Activated CD8-positive, alpha-beta memory T cell treated with anti-CD3 and anti-CD28 coated beads for 36 hours (primary cell): ENCODE data around the gene STXBP2. TPM values are rescaled to one million over a fixed set of nuclear protein-coding genes. Genes with fewer than 3 reads are reported as not detected.

Source experiments
- CTCF ChIA-PET: fragments of 350-600 bp; sonication (Branson Sonifier 250); formaldehyde crosslinking; loops from one replicate; lab custom pipeline; 2021; ENCODE audit warnings: antibody characterized with exemption; lab: Charles Lee
- POLR2A ChIA-PET: fragments of 350-600 bp; sonication (Branson Sonifier 250); formaldehyde crosslinking; loops from one replicate; lab custom pipeline; 2021; ENCODE audit warnings: antibody characterized with exemption; lab: Charles Lee
- total RNA-seq, 2 experiments: library from RNA; stranded (reverse); gene quantifications; one replicate each; pipeline ENCODE4 v1.2.3, GENCODE V29; 2021

STXBP2 gene
- total RNA-seq, 2 experiments from 2014 or later: 69.2 to 73.5 TPM

DNA sequence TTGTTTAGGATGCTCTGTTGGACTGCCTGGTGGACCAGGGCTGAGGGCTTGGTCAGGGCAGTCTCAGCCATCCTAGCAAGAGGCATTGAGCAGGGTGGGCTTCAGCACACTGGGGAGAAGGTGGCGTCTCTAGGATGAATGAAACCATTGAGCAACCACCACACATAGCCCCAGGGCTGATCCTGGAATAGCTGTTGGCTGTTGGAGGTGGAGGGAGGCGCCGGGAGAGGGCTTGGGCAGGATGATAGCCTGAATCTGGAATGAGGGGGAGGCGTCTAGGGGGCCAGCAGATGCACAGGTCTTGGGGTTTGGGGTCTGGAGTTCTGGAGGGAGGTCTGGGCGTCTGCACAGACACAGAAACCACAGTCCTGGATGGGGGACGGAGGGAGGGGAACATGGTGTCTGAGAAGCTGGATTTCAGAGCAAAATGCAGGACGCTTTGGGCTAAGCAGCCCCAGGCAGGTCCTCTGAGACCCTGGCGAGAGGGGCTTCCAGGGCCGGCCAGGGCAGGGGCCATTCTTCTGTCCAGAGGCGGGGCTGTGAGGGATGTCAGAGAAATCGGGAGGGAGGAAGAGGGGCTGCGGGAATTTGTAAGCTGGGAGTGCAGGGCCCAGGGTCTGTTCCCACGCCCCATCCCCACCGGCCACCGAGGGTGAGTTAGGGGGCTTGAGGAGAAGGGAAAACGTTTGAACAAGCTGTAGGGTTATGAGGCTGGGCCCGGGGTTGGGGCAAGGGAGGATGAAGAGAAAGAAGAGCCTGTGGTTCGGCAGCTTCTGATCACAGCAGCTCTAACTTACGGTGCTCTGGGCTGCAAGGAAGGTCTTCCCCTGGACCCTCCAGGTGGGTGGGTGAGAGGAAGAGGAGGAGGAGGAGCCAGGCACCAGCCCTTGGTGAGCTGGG, 48.9 kb downstream of the STXBP2 start:
- ChIA-PET CTCF (interaction anchor here (1.2 to 1.3 kb wide), 2 partner anchors 33 to 106 kb away, joined by 3 read pairs; no protein-coding TSS in a partner anchor), POLR2A (interaction anchor here (0.5 kb wide), 1 partner anchor 56 kb away, joined by 6 read pairs; the partner anchor contains the start of genes PET100 and XAB2)

DNA sequence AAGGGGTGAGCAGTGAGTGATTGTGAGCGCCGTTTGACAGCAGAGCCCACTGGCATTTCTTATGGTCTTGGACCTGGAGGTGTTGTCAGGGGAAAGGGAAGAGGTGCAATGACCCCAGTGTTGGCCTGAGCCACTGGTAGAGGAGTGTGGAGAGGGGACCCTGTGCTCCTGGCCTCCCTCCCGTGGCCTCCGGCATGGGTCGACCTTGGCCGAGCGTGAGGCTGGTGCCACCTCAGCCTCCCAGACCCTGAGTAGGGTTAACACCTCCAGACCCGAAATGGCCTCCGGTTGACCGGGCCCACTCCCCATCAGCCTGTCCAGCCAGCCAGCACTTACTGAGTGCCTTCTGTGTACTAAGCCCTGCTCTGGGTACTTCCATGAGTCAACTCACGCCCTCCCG, 50.3 kb downstream of the STXBP2 start:
- POLR2A ChIA-PET: no interaction called here
- CTCF ChIA-PET: no interaction called here

DNA sequence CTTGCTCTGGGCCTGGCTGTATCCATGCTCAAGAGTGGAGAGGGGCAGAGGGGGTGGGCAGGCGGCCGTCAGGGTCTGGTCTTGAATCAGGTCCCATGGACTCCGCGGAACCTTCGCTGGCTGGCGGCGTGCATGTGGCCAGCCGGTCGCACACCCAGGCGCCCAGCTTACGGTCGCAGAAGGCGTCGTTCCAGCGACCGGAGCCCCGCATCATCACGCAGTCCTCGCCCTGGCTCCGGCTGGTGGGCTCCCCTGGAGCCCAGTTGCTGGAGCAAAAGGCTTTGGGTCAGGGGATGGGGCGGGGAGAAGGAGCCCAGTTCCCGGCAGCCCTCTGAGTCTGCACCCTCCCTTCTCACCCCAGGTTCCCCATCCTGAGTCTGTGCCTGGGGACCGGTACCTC, 52.3 kb downstream of the STXBP2 start:
- CTCF ChIA-PET: no interaction called here
- POLR2A ChIA-PET: no interaction called here

DNA sequence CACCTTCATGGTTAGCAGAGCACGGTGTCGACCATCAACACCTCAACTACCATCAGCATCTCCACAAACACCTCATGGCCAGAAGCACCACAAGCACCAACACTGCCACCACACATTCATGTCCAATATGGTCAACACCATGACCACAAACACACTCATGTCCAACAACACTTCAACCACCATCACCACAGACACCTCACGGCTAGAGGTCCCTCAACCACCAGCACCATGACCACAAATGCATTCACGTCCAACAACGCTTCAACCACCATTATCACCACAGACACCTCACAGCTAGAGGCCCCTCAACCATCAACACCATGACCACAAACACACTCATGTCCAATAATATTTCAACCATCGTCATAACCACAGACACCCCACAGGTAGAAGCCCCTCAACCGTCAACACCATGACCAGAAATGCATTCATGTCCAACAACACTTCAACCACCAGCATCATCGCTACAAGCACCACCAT, 53.9 kb downstream of the STXBP2 start:
- POLR2A ChIA-PET: no interaction called here

DNA sequence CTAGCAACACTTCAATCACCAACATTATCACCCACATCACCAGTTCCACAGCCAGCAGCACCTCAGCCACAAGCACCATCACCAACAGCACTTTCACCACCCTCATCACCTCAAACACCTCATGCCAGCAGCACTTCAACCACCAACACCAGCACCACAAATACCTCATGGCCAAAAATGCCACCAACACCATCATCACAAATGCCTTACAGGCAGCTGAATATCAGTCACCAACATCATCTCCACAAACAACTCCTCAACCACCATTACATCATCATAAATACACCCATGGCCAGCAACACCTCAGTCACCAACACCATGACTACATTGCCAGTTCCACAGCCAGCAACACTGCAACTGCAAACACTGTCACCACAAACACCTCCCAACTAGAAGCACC, 54.6 kb downstream of the STXBP2 start:
- CTCF ChIA-PET: interaction anchor here (0.9 kb wide), 1 partner anchor 11 kb away, joined by 3 read pairs; the partner anchor contains the start of gene TRAPPC5
- POLR2A ChIA-PET: no interaction called here

More for the DNA sequence above, 53.9 kb downstream of the STXBP2 start:
- CTCF ChIA-PET: interaction anchor here (0.9 kb wide), 1 partner anchor 10 kb away, joined by 3 read pairs; the partner anchor contains the start of gene TRAPPC5

DNA sequence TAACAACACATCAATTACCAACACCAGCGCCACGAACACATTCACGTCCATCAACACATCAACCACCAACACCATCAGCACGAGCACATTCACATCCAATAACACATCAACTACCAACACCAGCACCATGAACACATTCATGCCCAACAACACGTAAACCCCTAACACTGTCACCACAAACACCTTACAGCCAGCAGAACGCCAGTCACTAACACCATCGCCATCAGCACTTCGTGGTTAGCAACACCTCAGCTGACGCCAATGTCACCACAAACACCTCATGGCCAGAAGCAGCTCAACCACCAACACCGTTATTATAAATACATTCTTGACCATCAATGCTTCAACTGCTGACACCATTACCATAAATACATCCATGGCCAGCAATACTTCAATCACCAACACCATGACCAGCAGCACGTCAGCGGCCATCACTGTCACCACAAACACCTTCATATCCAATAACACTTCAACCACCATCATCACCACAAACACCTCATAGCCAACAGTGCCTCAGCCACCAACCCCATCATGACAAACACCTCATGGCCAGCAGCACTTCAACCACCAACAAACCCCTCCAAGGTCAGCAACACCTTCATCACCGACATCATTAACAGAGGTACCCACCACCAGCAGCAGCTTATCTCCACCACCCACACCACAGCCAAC, 55.6 kb downstream of the STXBP2 start:
- ChIA-PET CTCF (no interaction called here), POLR2A (no interaction called here)

DNA sequence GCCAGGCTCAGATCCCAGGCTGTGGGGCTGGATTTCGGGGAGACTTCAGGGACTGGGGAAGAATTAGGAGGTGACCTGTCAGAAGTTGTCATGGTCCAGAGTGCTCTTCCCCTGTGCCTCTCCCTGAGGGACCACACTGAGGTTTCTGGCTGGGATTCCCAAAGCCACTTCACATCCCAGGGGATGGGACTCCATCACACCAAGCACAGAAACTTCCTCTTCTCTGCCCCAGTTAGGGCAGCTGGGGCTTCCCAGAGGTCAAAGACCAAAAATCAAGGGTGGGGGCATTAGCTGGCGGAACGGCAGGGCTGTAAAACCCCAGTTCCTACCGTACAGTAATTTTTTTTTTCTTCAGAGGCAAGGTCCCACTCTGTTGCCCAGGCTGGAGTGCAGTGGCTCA, 57.6 kb downstream of the STXBP2 start:
- ChIA-PET CTCF (interaction anchor here (0.7 kb wide), 1 partner anchor 89 kb away, joined by 3 read pairs; no protein-coding TSS in a partner anchor), POLR2A (interaction anchor here (0.7 kb wide), 1 partner anchor 24 kb away, joined by 3 read pairs; no protein-coding TSS in a partner anchor)

Other genes with a start within 250 kb of the STXBP2 start
- 1 to 10 TPM in 1 of 2 experiments, under 1 TPM in 1; 0.67 to 1.3 TPM for gene PEX11G, start 148.1 kb upstream of the STXBP2 start, total RNA-seq
- 1 to 10 TPM; 8.9 to 9.0 TPM for gene ZNF358, start 121.0 kb upstream of the STXBP2 start, total RNA-seq
- 10 to 100 TPM; 17.7 to 18.8 TPM for gene MCOLN1, start 114.5 kb upstream of the STXBP2 start, total RNA-seq
- gene PNPLA6, start 101.4 kb upstream of the STXBP2 start, total RNA-seq: 100 to 1,000 TPM; 114 to 115 TPM
- under 1 TPM; 0.34 to 0.69 TPM for gene CAMSAP3, start 41.2 kb upstream of the STXBP2 start, total RNA-seq
- gene XAB2, start 7.6 kb upstream of the STXBP2 start, total RNA-seq: 10 to 100 TPM; 42.3 to 44.8 TPM
- 100 to 1,000 TPM in 1 of 2 experiments, 10 to 100 TPM in 1; 99.2 to 100 TPM for gene PET100, start 7.3 kb upstream of the STXBP2 start, total RNA-seq
- not detected for gene PCP2, start 3.4 kb upstream of the STXBP2 start, total RNA-seq
- gene RETN, start 31.9 kb downstream of the STXBP2 start, total RNA-seq: not detected
- not detected for gene MCEMP1, start 40.0 kb downstream of the STXBP2 start, total RNA-seq
- 10 to 100 TPM; 71.1 to 73.2 TPM for gene TRAPPC5, start 43.7 kb downstream of the STXBP2 start, total RNA-seq
- gene FCER2, start 65.0 kb downstream of the STXBP2 start, total RNA-seq: 1 to 10 TPM; 1.8 to 2.5 TPM
- gene CLEC4G, start 95.0 kb downstream of the STXBP2 start, total RNA-seq: not detected
- gene CD209, start 110.4 kb downstream of the STXBP2 start, total RNA-seq: not detected
- gene CLEC4M, start 126.1 kb downstream of the STXBP2 start, total RNA-seq: not detected
- 1 to 10 TPM; 5.3 to 6.0 TPM for gene EVI5L, start 193.1 kb downstream of the STXBP2 start, total RNA-seq
- gene PRR36, start 237.3 kb downstream of the STXBP2 start, total RNA-seq: under 1 TPM; 0.06 to 0.17 TPM